ENCODE data around the gene CPNE8.
"Not testable (repeated sequence)": the region's sequence is repeated elsewhere in the genome, so short reads cannot be mapped to it uniquely, and the experiment has no call there.

The CPNE8 gene

DNA sequence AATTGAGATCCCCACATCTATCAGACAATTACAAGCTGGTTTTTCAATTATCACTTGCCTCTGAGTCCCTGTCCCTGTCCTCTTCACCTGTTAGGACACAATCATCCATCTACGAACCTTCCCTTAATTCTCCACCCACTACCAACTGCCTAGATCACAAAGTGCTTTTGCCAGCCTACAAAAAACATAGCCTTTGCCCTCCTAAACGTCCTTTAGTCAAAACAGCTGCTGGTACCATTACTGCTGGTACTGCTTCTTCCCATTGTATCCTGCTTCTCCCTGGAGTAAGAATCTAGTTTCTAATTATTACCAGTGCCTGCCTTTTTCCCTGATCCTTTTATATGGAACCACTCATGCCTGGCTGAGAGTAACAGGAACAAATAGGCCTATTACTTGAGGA is 82.1 kb downstream of the CPNE8 start:
- no peak for DNase-seq

- no peak for DNase-seq
Measured at GRCh38 chr12:38817942-38818341, 87.4 kb downstream of the CPNE8 start.

DNA sequence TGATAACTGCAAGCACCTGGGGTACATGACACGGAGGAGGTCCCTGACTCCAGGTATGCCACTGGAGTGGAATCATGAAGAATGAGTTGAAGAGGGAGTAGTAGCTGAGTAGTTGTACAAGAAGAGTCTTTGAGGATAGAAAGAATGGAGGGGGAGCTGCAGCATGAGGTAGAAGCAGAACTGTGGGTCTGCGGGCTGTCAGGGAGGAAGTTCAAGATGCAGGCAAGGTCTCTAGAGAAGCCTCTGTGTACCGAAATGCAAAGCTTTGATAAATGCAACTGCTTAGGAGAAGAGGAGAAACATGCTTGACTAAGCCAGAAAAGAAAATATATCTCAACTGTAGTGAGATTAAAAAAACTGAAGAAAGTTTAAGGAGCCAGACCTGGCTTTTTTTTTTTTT is 91.5 kb downstream of the CPNE8 start:
- no peak for DNase-seq

- DNase-seq: no peak
Measured at GRCh38 chr12:38811814-38812356, 93.5 kb downstream of the CPNE8 start.

- DNase-seq: no peak
Measured at GRCh38 chr12:38809832-38810231, 95.6 kb downstream of the CPNE8 start.

- DNase-seq: no peak
Measured at GRCh38 chr12:38788106-38788505, 117.3 kb downstream of the CPNE8 start.

DNA sequence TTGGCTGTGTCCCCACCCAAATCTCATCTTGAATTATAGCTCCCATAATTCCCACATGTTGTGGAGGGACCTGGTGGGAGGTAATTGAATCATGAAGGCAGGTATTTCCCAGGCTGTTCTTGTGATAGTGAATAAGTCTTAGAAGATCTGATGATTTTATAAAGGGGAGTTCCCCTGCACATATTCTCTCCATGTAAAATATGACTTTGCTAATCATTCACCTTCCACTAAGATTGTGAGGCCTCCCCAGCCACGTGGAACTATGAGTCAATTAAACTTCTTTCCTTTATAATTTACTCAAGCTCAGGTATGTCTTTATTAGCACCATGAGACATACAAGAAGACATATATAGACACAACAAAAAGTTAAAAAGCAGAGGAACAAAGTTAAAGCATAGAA is 120.0 kb downstream of the CPNE8 start:
- no peak for DNase-seq

GRCh38 chr12:38783304-38783703 is 122.1 kb downstream of the CPNE8 start:
- no peak for DNase-seq

DNA sequence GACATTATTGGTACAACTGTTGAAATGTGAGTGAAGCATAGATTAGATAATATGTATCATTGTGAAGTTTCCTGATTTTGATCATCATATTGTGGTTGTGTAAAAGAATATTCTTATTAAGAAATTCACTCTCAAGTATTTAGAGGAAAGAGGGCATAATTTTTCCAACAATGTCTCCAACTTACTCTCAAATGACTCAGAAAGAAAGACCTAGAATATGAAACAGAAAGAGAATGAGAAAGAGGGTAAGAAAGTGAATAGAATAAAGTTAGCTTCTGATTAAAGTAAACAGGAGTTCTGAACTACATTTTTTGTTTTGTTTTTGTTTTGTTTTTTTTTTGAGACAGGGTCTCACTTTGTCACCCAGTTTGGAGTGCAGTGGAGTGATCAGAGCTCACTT is 123.0 kb downstream of the CPNE8 start:
- DNase-seq: no peak

DNA sequence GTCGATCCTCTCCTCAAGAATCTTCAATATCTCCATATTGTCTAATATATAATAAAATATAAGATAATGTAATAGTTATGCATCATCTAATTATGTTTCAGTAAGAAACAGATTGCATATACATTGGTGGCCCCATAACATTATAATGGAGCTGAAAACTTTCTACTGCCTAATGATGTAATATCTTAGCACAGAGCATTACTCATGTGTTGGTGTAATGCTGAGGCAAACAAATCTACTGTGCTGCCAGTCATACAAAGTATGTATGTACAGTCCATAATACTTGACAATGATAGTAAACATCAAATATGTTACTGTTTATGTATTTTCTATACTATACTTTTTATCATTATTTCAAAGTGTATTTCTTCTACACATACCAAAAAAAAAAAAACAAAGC is 128.7 kb downstream of the CPNE8 start:
- no peak for DNase-seq

- DNase-seq: no peak
Measured at GRCh38 chr12:38775457-38775856, 129.9 kb downstream of the CPNE8 start.

DNA sequence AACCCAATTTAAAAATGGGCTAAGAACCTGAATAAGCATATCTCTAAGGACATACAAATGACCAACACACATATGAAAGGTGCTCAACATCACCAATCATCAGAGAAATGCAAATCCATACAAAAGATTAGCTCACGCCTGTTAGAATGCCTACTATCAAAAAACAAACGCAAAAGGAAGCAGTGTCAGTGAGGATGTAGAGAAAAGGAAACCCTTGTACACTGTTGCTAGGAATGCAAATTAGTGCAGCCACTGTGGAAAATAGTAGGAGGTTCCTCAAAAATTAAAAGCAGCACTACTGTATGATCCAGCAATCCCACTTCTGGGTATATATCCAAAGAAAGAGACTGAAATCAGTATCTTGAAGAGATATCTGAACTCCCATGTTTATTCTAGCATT is 133.0 kb downstream of the CPNE8 start:
- no peak for DNase-seq

GRCh38 chr12:38771871-38772270 is 133.5 kb downstream of the CPNE8 start:
- DNase-seq: no peak

DNA sequence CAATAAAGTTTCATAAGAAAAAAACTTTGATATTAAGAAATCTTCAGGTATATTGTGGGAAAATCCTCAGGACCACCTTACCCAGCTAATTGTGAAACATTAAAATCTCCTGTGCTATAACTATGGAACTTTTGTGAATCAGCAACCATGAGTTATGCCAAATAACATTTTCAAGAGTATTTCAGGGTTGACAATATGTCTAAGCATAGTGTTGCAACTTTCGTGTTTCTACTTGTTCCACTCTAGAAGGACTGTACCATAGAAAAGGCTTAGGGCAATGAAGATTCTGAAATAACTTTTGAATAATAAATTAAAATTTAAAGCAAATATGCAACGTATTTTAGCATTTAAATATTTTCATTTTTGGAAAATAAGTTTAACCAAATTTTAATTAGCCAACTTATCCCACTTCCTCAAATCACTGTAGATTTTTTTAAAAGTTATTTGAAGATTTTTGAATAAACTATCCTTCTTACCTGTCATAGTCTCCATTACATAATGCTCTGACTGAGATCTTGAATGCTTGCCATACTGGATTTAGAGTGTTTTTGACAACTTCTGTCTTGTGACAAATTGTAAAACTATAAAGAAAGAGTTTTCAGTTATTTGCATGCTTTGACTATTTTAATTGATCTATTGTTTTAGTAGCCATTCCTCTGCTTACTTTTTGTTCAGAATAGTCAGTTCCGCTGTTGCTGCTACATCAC is 143.6 kb downstream of the CPNE8 start:
- DNase-seq: no peak

GRCh38 chr12:38761111-38761510 is 144.3 kb downstream of the CPNE8 start:
- no peak for DNase-seq

- DNase-seq: no peak
Measured at GRCh38 chr12:38759621-38760020, 145.8 kb downstream of the CPNE8 start.

GRCh38 chr12:38746744-38747143 is 158.6 kb downstream of the CPNE8 start:
- DNase-seq: no peak

- DNase-seq: no peak
Measured at GRCh38 chr12:38745601-38746000, 159.8 kb downstream of the CPNE8 start.

- DNase-seq: no peak
Measured at GRCh38 chr12:38744041-38744440, 161.3 kb downstream of the CPNE8 start.

GRCh38 chr12:38742496-38742895 is 162.9 kb downstream of the CPNE8 start:
- not testable (repeated sequence) for DNase-seq

DNA sequence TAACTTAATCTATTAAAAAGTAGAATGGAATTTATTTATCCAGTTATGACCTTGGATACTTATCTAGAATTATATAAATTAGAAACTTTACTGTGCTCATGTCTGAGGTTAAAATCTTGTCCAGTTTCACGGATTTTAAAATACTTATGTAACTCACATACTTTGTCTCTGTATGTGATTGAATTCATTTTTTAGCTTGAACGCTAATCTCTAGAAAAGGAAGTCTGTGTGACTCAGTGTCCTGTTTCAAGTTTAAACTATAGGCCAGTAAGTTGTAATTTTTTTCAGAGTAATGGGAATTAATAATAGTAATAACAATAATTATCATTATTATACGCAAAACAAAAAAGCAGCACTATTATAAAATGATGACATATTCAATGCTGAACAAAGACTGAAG is 168.6 kb downstream of the CPNE8 start:
- DNase-seq: no peak

DNA sequence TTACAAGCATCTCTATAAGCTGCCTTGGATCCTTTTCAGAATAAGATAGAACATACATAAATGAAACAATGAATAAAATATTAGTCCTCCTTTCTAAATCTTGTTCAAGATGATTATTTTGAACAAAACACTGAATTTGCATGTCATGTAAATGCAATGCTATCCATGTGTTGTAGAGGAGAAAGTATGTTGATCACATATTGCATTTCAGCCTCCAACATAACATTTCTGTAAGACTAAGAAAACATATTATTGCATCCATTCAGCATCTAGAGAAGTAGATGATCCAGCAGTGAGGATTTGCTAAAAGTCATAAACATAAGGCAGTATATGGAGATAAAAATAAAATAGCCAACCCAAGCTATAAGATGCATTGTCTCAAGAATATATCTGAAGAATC is 172.6 kb downstream of the CPNE8 start:
- no peak for DNase-seq

GRCh38 chr12:38728894-38729293 is 176.5 kb downstream of the CPNE8 start:
- DNase-seq: no peak

- DNase-seq: no peak
Measured at GRCh38 chr12:38721611-38722252, 183.7 kb downstream of the CPNE8 start.

- DNase-seq: no peak
Measured at GRCh38 chr12:38720661-38721060, 184.7 kb downstream of the CPNE8 start.

Data from amniotic stem cell (primary cell).